Transverse colon (tissue), 4 donors: ENCODE results near the gene CWC27. TPM values are rescaled to one million over a fixed set of nuclear protein-coding genes. Genes with fewer than 3 reads are reported as not detected.

Source experiments
- DNase-seq: peaks from one replicate; pipeline ENCODE4 v3.0.0-alpha.2; 2019
- H3K27ac ChIP-seq, 4 donors: fragments of 200-600 bp; sonication (generic); 2 replicates each; pipeline ENCODE4 v1.5.1; 2016 to 2018; ENCODE audit warnings: inconsistent platforms in 4 of 4
- H3K27me3 ChIP-seq: fragments of 200-600 bp; sonication (generic); 2 replicates; pipeline ENCODE4 v1.5.1; 2017; ENCODE audit warnings: inconsistent platforms
- H3K36me3 ChIP-seq, 4 donors: fragments of 200-600 bp; sonication (generic); 2 replicates each; pipeline ENCODE4 v1.5.1; 2017 to 2019; ENCODE audit warnings: inconsistent platforms in 4 of 4
- H3K4me1 ChIP-seq, 4 donors: fragments of 200-600 bp; sonication (generic); 2 replicates each; pipeline ENCODE4 v1.5.1; 2017 to 2020; ENCODE audit warnings: inconsistent platforms in 4 of 4
- H3K4me3 ChIP-seq, 4 donors: fragments of 200-600 bp; sonication (generic); 1 replicate in 1 of 4; 2 replicates in 3 of 4; pipeline versions ENCODE4 v1.5.1 to v1.6.1; 2017 to 2019; ENCODE audit warnings: inconsistent platforms in 4 of 4
- H3K9me3 ChIP-seq, 2 donors: fragments of 200-600 bp; sonication (generic); 2 replicates each; pipeline ENCODE4 v1.5.1; 2017 to 2019; ENCODE audit warnings: inconsistent platforms in 2 of 2
- EP300 ChIP-seq: sonication (generic); formaldehyde crosslinking; IDR thresholded peaks from one replicate; pipeline ENCODE4 v1.6.1; 2017; ENCODE audit warnings: antibody characterized with exemption, low read depth
- POLR2A ChIP-seq: fragments of 450-650 bp; IDR thresholded peaks from one replicate; pipeline ENCODE4 v1.6.1; 2016; ENCODE audit warnings: antibody characterized with exemption, mild to moderate bottlenecking, moderate library complexity
- POLR2AphosphoS5 ChIP-seq, 3 donors: sonication (generic); formaldehyde crosslinking; IDR thresholded peaks; one replicate each; pipeline ENCODE4 v1.6.1; 2016; ENCODE audit warnings: antibody characterized with exemption in 3 of 3
- WGBS, 2 donors: methylation state at CpG; one replicate each; pipeline ENCODE4 v1.1.5; 2018; ENCODE audit warnings: low coverage in 1 of 2; 5-methylcytosine and 5-hydroxymethylcytosine counted together
- in situ Hi-C, 4 donors: fragments of 200-750 bp; cut with MboI; loops; one replicate each; pipeline versions ENCODE4 v1.15.0 to v1.15.1; 2017; ENCODE audit warnings: low sequenced_read_pairs in 3 of 4, low pct_ligation_motif_present in 1 of 4, low pct_unique_long_range_greater_than_20kb in 1 of 4
- intact Hi-C: fragments of 100-400 bp; cut with DNase I; formaldehyde crosslinking; loops from one replicate; pipeline ENCODE4 v1.15.1; 2023; ENCODE audit warnings: low total_unique reads
- total RNA-seq, 4 donors: library from RNA; depleted of rRNA; stranded (reverse); fragments of >200 nt; gene quantifications; one replicate each; pipeline ENCODE4 v1.1.0, GENCODE V29; 2016
- TF ChIP-seq, protein P1 (sequence below), 5 experiments: fragments of 200-600 bp in 3 of 5; fragments of 450-650 bp in 2 of 5; sonication (generic) in 3 of 5; IDR thresholded peaks; 1 replicate in 2 of 5; 2 replicates in 3 of 5; pipeline ENCODE4 v1.5.1; 2016 to 2017; ENCODE audit warnings: antibody characterized with exemption in 5 of 5, inconsistent platforms in 3 of 5, mild to moderate bottlenecking in 2 of 5, moderate library complexity in 1 of 5

The CWC27 gene
- total RNA-seq, 4 donors from 2014 or later = 9.6 to 36.2 (median 15.6) TPM; not detected in 1

DNA sequence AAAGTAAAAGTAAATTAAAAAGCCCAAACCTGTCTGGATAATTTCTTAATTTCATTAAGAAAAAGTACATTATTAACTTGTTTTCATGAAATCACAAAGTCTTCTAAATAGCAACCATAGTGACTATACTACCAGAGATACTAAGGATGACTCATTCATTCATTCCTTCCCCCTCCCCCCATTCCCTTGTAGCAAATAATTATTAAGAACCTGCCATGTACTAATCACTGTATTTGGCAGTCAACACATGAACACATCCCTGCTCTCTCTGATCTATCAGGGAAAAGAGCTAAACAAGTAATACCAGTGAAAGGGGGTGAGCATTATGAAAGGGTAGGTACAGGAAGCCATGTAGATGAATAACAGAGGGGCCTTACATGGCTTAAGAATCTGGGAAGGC is 203.9 kb downstream of the CWC27 start:
- in situ Hi-C loops (loop anchor here in 2 of 4 donors (25.0 kb wide), 1 partner anchor 515 kb away; the partner anchor contains the start of gene ADAMTS6 (in 2 of the 2)), intact Hi-C loops (no loop called here)
- peaks cover 0 to 4% (median under 1%) of the 10 kb centered on the region in 4 donors for H3K36me3 ChIP-seq

DNA sequence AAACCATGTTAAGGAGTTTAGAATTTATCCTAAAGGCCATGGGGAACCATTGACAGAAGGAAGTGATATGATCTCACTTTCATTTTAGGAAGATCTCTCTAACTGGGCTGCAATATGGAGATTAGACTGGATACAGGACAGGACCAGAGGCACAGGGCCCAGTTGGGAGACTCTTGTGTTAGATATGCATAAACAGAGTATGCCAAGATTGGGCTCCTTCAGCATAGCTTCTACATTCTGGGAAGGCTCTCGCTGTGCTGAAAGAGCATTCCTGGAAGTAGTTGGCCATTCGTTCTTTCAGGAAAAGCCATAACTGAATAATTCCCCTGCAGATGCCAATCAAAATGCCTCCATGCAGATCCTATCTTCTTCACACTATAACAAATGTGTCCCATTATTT is 204.5 kb downstream of the CWC27 start:
- no peak overlapping the region for H3K27ac ChIP-seq
- in situ Hi-C loops = loop anchor here in 2 of 4 donors (25.0 kb wide), 1 partner anchor 514 kb away; the partner anchor contains the start of gene ADAMTS6 (in 2 of the 2)

More for the DNA sequence above, 203.9 kb downstream of the CWC27 start:
- DNase-seq = no peak
- Histone ChIP-seq H3K4me1 (peaks cover 0 to 4% (median 0%) of the 10 kb centered on the region in 4 donors), H3K9me3 (no peaks in the 10 kb centered on the region), H3K27me3 (no peaks in the 10 kb centered on the region), H3K27ac (no peak overlapping the region), H3K4me3 (no peak overlapping the region)
- TF ChIP-seq POLR2A (no peak), POLR2AphosphoS5 (IDR thresholded peaks at IDR 0.05) (no peak), EP300 (no peak)
- TF ChIP-seq, protein P1, sequence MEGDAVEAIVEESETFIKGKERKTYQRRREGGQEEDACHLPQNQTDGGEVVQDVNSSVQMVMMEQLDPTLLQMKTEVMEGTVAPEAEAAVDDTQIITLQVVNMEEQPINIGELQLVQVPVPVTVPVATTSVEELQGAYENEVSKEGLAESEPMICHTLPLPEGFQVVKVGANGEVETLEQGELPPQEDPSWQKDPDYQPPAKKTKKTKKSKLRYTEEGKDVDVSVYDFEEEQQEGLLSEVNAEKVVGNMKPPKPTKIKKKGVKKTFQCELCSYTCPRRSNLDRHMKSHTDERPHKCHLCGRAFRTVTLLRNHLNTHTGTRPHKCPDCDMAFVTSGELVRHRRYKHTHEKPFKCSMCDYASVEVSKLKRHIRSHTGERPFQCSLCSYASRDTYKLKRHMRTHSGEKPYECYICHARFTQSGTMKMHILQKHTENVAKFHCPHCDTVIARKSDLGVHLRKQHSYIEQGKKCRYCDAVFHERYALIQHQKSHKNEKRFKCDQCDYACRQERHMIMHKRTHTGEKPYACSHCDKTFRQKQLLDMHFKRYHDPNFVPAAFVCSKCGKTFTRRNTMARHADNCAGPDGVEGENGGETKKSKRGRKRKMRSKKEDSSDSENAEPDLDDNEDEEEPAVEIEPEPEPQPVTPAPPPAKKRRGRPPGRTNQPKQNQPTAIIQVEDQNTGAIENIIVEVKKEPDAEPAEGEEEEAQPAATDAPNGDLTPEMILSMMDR (IDR thresholded peaks at IDR 0.05) = no peak

DNA sequence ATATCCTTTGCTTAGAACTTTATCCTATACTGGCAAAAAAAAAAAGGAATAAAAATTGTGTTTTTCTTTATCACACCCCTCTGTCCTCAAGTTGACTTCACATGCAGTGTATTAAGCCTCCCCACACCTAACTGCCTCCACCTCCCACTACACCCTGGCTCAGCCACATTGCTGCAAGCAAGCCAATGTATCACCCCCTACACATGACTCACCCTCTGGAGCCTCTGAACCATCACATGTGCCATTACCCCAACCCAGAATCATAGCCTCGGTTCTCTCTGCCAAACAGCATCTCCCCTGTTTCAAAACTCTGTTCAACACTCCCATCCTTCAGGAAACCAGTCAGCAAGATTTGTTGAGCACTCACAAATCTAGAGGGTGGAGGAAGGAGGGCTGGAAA is 209.0 kb downstream of the CWC27 start:
- intact Hi-C loops = no loop called here
- 88% methylated on average over 1 of the region's 1 CpG; no CpG with 5 or more reads in 1 of the 2 donors for WGBS, 2 donors
- Histone ChIP-seq H3K4me1 (no peaks in the 10 kb centered on the region), H3K4me3 (no peak overlapping the region), H3K36me3 (peaks cover 0 to 6% (median 2%) of the 10 kb centered on the region in 4 donors), H3K9me3 (no peaks in the 10 kb centered on the region), H3K27me3 (no peaks in the 10 kb centered on the region), H3K27ac (no peak overlapping the region)
- TF ChIP-seq, protein P1 (IDR thresholded peaks at IDR 0.05) = no peak
- TF ChIP-seq EP300 (no peak), POLR2AphosphoS5 (IDR thresholded peaks at IDR 0.05) (no peak), POLR2A (no peak)
- in situ Hi-C loops = no loop called here
- DNase-seq = no peak

More for the DNA sequence above, 204.5 kb downstream of the CWC27 start:
- Histone ChIP-seq H3K9me3 (no peaks in the 10 kb centered on the region), H3K27me3 (no peaks in the 10 kb centered on the region), H3K4me3 (no peak overlapping the region), H3K4me1 (peaks cover 0 to 4% (median 0%) of the 10 kb centered on the region in 4 donors), H3K36me3 (peaks cover 0 to 6% (median 2%) of the 10 kb centered on the region in 4 donors)
- no peak for DNase-seq
- intact Hi-C loops = no loop called here
- TF ChIP-seq EP300 (no peak), POLR2AphosphoS5 (IDR thresholded peaks at IDR 0.05) (no peak), POLR2A (no peak)
- TF ChIP-seq, protein P1 (IDR thresholded peaks at IDR 0.05) = no peak
- WGBS, 2 donors = 67 to 83% methylated on average over 1 to 2 of the region's 2 CpGs

DNA sequence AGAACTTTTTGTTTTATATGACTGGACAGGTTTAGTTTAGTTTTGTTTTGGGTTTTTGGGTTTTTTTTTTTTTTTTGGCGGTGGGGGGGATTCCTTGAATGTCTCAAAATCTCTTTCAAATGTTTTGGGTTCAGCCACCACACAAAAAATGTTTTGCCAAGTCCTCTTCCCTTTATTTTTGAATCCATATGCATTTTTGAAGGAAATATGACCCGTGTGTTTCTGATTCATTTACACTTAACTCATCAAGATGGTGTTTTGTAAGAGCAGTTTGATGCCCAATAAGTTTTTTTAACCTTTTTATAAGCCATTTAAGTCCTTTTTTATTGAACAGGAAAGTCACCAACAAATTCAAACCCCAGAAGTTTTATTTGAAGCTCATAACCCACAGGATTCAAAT is 209.8 kb downstream of the CWC27 start:
- H3K4me3 ChIP-seq = no peak overlapping the region
- H3K36me3 ChIP-seq = peaks cover 0 to 6% (median 0%) of the 10 kb centered on the region in 4 donors
- in situ Hi-C loops = no loop called here
- no peaks in the 10 kb centered on the region for H3K4me1 ChIP-seq
- 70 to 74% methylated on average over 2 of the region's 2 CpGs for WGBS, 2 donors
- no peaks in the 10 kb centered on the region for H3K9me3 ChIP-seq
- no peak overlapping the region for H3K27ac ChIP-seq
- TF ChIP-seq, protein P1 (IDR thresholded peaks at IDR 0.05) = no peak
- TF ChIP-seq EP300 = no peak
- no peak for TF ChIP-seq POLR2A
- no peak for TF ChIP-seq POLR2AphosphoS5 (IDR thresholded peaks at IDR 0.05)
- DNase-seq = no peak
- intact Hi-C loops = no loop called here
- no peaks in the 10 kb centered on the region for H3K27me3 ChIP-seq
